GM18951 (cell line): ENCODE measurements around the gene EVC2.

Experiments
- POLR2A ChIP-seq: IDR thresholded peaks from 4 replicates; pipeline ENCODE4 v1.6.1; 2011; ENCODE audit warnings: mild to moderate bottlenecking; ENCODE audit not compliant: insufficient read length, insufficient read depth; ENCODE audit errors: extremely low read depth
- in situ Hi-C: fragments of 300-500 bp; cut with MboI; formaldehyde crosslinking; loops from one replicate; pipeline ENCODE4 v1.12.0; 2022; ENCODE audit warnings: low sequenced_read_pairs, mixed read lengths, inconsistent platforms; ENCODE audit not compliant: unreplicated experiment

Gene EVC2

DNA sequence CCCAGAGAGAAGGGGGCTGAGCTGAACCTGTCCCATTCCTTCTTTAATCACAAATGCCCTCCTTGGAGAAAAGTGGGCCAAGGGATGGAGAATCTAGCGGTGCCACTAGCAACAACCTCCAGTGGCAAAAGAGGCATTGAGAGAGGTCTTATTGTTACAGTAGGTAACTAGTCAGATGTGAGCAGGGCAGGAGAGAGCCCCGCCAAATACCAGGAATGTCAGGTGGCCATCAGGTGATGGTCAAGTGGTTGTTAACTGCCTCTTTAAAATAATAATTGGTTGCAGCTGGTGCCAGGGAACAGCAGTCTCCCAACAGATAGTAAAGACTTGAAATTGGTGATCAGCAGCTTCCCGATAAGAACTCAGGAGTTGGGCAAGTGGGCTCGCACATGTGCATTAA, 116.1 kb downstream of the EVC2 start:
- TF ChIP-seq POLR2A: no peak
- in situ Hi-C loops: no loop called here

DNA sequence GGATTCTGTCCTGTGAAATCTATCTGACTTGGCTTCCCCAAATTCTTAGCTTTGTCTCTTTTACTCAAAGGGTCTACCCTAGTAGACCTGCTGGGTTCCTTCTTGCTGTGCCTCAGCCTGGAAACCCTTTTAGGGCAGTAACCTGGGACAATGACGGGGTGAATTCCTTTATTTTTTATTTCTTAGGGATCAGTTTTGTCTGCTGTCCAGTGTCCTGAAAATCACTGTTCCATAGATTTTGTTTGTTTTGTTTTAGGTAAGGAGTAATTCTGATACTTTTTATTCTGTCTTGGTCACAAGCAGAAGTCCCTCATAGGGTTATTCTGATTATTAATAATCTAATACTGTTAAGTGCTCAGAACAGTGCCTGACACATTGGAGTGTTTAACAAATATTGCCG, 118.9 kb downstream of the EVC2 start:
- in situ Hi-C loops: no loop called here
- no peak for TF ChIP-seq POLR2A

DNA sequence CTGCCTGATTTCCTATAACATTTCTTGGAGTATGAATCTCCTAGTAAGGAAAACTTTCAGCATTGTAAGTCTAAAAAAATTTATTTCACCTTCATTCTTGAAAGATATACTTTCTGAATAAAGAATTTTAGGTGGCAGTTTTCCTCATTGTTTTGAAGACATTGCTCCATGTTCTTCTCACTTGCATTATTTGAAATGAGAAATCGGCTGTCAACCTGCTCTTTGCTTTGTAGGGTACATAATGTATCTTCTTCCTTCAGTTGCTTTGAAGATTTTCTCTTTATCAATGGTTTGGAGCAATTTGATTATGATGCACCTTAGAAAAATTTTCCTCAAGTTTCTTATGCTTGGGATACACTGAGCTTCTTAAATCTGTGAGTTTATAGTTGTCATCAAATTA, 120.3 kb downstream of the EVC2 start:
- TF ChIP-seq POLR2A: no peak
- in situ Hi-C loops: no loop called here

DNA sequence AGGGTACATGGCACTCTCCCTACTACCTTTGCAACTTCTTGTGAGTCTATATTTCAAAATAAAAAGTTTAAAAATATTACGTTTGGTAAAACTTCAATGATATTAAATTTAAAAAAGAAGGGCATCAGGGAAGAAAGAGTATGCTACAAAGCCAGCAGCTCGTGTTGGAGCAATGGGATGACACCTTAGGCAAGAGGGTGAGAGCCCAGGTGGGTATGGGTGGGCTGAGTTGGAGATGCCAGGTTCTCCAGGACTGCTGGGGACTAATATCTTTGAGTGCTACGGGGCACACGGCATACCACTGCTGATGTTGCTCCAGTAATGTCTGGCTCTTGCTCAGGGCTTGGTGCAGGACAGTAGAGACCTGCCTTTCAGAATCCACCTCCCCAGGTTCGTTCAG, 132.4 kb downstream of the EVC2 start:
- in situ Hi-C loops: no loop called here

DNA sequence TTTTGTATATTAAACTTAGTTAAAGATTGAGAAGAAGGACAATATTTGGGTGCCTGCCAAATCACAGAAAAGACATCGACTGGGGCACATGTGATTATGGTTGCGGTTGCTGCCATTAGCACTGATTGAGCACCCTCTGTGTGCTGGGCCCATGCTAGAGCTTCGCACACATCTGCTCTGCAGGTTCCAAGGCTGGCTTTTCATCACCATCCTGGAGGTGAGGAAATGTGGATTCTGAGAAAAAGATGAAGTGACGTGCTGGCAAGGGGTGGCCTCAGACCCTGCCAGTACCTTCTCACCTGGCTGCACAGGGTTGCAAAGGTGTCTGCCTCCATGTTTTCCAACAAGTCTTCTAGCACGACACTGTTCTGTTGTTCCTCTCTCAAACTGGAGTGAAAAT, 134.0 kb downstream of the EVC2 start:
- in situ Hi-C loops: no loop called here
- no peak for TF ChIP-seq POLR2A

More for the DNA sequence above, 132.4 kb downstream of the EVC2 start:
- no peak for TF ChIP-seq POLR2A

DNA sequence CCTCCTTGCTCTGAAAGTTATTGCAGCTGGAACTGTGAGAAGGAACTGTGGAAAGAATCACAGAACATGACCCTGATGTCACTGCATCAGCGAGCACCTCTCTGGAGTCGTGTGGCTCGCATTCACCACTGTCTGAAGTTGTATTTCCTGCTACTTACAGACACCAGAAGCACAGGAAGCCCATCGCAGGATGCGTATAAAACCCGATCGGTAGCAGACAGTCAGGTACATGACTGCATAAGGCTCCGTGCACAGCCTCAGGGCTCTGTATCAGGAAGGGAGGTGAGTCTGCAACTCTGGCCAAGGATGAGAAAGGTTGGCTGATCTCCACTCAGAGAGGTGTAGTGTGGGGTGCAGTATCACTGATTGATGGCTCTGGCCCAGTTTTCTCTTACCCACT, 134.4 kb downstream of the EVC2 start:
- TF ChIP-seq POLR2A: no peak
- in situ Hi-C loops: no loop called here

DNA sequence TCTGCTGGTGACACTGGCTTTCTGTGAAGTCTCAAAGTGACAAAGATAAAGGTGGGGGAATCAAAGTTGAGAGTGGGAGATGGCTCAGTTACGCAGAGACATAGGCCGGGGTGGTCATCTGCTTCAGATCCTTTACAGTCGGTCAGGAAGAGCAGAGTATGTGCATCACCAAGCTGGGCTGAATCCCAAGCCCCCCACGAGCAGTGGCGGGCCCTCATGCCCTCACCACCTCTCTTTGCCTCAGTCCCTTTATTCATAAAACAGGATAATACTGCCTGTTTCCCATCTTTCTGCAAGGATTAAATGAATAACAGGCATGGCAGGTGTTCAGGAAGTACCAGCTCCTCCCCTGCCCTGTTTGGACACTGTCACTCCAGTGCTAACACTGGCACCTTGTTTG, 135.6 kb downstream of the EVC2 start:
- no peak for TF ChIP-seq POLR2A
- in situ Hi-C loops: no loop called here

DNA sequence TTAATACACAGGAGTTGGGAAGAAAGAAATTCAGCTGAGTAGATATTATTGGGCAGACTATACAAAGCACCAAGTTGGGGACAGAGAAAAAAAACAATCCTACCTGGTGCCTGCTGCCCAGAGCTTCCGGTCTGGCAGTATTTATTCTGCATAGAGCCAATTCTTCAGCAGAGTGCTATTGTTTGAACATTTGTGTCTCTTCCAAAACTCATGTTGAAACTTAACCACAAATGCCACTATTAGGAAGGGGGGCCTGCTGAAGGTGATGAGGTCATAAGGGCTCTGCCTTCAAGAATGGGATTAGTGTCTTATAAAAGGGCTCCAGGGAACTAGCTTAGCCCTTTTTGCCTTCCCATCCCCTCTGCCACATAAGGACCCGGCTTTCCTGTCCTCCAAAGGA, 136.2 kb downstream of the EVC2 start:
- in situ Hi-C loops: no loop called here
- TF ChIP-seq POLR2A: no peak

DNA sequence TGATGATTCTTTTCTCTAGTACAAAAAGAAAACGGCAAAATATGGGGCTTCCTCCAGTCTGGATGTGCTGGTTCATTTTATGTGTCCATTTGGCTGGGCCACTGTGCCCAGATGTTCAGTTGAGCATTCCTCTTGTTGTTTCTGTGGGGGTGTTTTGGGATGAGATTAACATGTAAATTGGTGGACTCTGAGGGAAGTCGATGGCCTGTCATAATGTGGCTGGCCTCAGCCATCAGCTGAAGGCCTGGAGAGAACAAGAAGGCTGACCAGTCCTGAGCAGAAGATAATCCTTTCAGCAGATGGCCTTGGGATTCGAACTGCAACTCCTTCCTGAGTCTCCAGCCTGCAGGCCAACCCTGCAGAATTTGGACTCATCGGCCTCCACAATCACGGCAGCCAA, 136.7 kb downstream of the EVC2 start:
- in situ Hi-C loops: no loop called here
- no peak for TF ChIP-seq POLR2A

DNA sequence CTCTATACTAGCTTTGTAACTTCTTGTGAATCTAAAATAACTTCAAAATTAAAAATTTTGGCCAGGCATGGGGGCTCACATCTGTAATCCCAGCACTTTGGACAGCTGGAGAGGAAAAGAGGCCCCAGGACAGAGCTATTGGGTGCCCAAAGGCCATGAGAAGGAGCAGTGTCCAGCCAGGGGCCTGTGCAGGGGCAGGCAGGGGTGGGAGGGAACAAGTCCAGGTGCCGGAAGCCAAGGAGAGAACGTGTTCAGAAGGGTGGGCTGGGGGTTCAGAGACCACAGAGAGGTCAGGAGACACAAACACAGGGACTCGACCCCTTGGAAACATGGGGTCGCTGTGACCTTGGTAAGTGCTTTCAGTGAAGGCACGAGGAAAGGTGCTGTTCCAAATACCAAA, 138.9 kb downstream of the EVC2 start:
- no peak for TF ChIP-seq POLR2A
- in situ Hi-C loops: no loop called here

DNA sequence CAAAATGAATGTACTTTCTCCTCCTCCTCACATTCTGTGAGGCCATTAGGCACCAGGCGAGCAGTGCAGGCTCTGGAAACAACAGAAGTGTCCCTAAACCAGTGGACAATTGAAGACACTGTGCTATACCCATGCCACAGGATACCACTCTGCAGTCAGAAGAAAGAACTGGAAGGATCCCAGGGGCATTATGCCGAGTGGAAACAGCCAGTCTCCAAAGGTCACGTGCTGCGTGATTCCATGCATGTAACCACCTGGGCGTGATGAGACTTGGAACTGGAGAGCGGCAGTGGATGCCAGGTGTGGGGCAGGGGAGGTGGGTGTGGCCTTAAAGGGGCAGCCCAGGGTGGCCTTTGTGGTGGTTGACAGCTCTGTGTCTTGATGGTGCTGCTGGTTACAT, 139.4 kb downstream of the EVC2 start:
- no peak for TF ChIP-seq POLR2A
- in situ Hi-C loops: no loop called here

DNA sequence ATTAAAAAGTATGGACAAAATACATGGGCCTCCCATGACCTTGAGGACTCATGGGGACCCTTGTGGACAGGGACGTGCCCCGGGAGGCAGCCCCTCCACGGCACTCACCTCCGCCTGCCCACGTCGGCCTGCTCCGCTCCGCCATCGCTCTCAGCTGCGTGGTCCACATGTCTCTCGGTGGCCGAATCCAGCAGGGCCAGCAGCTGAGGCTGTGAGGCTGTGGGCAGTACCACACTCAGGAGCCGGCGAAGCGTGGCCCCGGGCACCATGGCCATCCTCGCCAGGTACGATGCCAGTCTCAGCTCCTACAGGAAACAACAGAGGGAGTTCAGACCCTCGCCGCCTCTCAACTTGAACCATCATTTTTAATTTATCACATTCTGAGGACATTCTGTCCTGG, 140.0 kb downstream of the EVC2 start:
- in situ Hi-C loops: no loop called here
- no peak for TF ChIP-seq POLR2A

DNA sequence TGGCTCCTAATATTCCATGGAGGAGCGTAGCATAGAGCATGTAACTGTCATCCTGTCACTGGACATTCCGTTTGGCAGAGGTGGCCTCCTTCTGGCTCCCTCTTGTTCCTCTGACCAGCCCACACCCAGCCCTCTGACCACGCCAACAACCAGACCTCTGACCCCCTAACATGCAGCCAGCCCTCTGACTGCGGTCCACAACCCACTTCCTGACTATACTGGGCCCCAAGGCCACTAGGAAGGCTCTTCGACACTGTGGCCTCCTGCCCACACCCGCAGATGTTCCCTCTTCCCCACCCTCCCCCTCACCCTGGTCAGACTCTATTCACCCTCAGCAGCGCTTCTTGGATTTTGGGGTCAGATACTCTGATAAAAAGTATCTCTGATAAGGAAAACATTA, 141.4 kb downstream of the EVC2 start:
- TF ChIP-seq POLR2A: no peak
- in situ Hi-C loops: no loop called here

DNA sequence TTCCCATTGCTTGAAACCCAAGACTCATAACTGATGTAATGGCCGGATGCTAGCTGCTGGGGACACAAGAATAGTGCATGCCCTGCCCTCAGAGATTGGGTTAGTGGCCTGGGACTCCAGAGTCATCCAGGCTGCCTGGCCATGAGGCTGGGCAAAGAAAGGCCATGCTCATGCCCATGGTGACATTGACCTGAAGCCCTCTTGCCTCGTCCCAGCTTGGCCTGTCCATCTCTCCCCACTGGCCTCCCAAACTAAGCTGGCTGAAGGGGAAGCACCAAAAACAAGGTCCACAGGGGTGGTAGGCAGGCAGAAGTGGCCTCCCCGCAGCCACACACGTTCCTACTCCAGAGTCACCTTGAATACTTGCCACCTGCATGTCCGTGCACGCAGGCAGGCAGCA, 141.8 kb downstream of the EVC2 start:
- TF ChIP-seq POLR2A: no peak
- in situ Hi-C loops: no loop called here

DNA sequence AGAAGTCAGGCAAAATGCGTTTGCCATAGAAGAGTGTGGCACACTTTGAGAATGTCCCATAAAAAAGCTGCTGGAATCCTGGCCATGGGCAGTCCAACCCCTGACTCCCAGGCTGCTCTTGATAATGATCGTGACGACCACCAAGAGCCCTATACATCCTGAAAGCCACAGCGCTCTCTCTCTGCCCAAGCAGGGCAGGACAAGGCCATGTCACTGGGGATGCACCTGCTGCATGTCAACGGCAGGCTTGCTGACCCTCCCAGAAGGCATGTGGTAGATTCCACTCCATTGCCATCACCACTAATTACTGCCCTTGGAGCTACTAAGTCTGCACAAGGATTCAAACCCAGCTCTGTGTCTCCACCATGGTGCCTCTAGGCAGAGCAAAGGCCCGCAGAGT, 144.5 kb downstream of the EVC2 start:
- in situ Hi-C loops: no loop called here
- TF ChIP-seq POLR2A: no peak

DNA sequence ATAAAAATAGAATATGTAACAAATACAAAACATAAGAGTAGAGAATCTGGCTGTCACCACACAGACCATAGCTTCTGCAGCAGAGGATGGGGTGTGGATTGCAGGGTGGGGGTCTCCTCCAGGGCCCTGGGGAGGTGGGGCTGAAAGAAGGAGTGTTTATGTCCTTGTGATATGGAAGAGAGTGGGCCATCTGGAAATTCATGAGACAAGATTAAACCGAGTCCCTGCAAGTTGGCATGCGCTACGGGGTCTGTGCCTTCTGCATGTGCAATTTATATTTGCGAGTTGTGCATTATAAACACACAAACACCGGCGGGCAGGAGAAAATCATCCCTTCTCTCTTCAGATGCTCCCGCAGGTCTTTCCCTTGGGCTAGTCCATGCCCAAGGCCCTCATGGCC, 145.9 kb downstream of the EVC2 start:
- TF ChIP-seq POLR2A: no peak
- in situ Hi-C loops: no loop called here

DNA sequence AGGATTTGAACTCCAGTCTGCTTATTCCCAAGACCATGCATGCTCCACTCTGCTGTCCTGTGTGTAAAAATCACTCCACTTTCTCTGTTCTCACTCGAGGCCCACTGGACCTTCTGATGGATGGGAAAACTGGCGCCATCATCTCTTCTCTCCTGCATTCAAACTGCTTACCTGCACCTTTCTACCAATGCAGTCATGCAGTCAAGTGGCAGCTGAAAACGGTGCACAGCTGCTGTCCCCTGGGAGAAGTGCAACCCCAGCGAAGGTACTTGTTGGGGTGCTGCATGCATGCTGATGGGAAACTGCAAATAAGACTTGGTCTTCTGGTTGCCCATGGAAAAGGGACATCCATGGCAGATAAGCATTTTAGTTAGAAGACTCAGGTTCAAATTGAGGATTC, 147.1 kb downstream of the EVC2 start:
- TF ChIP-seq POLR2A: no peak
- in situ Hi-C loops: no loop called here
